Lower leg skin (tissue), 4 donors: ENCODE results near the gene ZBTB40. TPM values are rescaled to one million over a fixed set of nuclear protein-coding genes. Genes with fewer than 3 reads are reported as not detected.

Source experiments
- DNase-seq, 2 donors: peaks; one replicate each; pipeline ENCODE4 v3.0.0-alpha.2; 2019; ENCODE audit warnings: low spot score in 2 of 2
- H3K4me3 ChIP-seq: fragments of 200-600 bp; sonication (generic); 2 replicates; pipeline ENCODE4 v1.5.1; 2017; ENCODE audit warnings: mild to moderate bottlenecking, low read depth; ENCODE audit not compliant: poor library complexity, severe bottlenecking
- POLR2A ChIP-seq, 2 donors: fragments of 450-650 bp; IDR thresholded peaks; one replicate each; pipeline ENCODE4 v1.6.1; 2016 to 2017; ENCODE audit warnings: antibody characterized with exemption in 2 of 2, mild to moderate bottlenecking in 1 of 2, moderate library complexity in 1 of 2
- WGBS, 2 donors: methylation state at CpG; one replicate each; pipeline ENCODE4 v1.1.5; 2018; 5-methylcytosine and 5-hydroxymethylcytosine counted together
- intact Hi-C: fragments of 100-400 bp; cut with DNase I; formaldehyde crosslinking; loops from one replicate; pipeline ENCODE4 v1.15.0; 2023; ENCODE audit warnings: low total_unique reads
- total RNA-seq, 4 donors: library from RNA; depleted of rRNA; stranded (reverse); fragments of >200 nt; gene quantifications; one replicate each; pipeline ENCODE4 v1.1.0, GENCODE V29; 2016
- TF ChIP-seq, protein P1 (sequence below), 3 donors: fragments of 450-650 bp; IDR thresholded peaks; one replicate each; pipeline ENCODE4 v1.5.1; 2016; ENCODE audit warnings: antibody characterized with exemption in 3 of 3, mild to moderate bottlenecking in 3 of 3, moderate library complexity in 2 of 3

ZBTB40 gene
- total RNA-seq, 4 donors from 2014 or later: 7.5 to 13.3 (median 12.4) TPM

- DNase-seq: no peak
- intact Hi-C loops: no loop called here
- no peak overlapping the region for H3K4me3 ChIP-seq
- no peak for TF ChIP-seq POLR2A (IDR thresholded peaks at IDR 0.05)
- TF ChIP-seq, protein P1, sequence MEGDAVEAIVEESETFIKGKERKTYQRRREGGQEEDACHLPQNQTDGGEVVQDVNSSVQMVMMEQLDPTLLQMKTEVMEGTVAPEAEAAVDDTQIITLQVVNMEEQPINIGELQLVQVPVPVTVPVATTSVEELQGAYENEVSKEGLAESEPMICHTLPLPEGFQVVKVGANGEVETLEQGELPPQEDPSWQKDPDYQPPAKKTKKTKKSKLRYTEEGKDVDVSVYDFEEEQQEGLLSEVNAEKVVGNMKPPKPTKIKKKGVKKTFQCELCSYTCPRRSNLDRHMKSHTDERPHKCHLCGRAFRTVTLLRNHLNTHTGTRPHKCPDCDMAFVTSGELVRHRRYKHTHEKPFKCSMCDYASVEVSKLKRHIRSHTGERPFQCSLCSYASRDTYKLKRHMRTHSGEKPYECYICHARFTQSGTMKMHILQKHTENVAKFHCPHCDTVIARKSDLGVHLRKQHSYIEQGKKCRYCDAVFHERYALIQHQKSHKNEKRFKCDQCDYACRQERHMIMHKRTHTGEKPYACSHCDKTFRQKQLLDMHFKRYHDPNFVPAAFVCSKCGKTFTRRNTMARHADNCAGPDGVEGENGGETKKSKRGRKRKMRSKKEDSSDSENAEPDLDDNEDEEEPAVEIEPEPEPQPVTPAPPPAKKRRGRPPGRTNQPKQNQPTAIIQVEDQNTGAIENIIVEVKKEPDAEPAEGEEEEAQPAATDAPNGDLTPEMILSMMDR (IDR thresholded peaks at IDR 0.05): no peak
- WGBS, 2 donors: 15 to 21% methylated on average over 12 of the region's 12 CpGs
These were observed 96.3 kb downstream of the ZBTB40 start for GRCh38 chr1:22547818-22548462.

DNA sequence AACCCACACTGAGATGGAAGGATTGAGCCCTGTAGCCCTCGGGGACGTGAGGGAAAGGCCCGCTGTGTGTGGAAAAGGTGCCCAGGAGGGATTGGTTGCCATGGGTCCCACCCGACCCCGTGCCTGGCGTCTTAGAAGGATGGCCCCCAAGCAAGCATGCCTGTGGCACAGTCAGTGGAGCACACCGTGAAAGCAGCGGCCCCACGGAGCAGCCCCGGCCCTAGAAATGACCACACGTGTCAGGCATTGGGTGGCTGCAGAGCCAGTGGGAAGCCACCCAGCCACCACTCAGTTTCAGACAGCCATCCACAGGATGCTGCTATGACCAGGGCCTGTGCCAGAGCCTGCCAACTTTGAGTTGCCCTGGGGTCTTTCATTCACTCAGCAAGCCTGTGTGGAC, 98.4 kb downstream of the ZBTB40 start:
- no peak for DNase-seq
- TF ChIP-seq, protein P1 (IDR thresholded peaks at IDR 0.05): no peak
- no peak for TF ChIP-seq POLR2A (IDR thresholded peaks at IDR 0.05)
- intact Hi-C loops: no loop called here
- WGBS, 2 donors: 84 to 88% methylated on average over 5 to 11 of the region's 11 CpGs
- no peak overlapping the region for H3K4me3 ChIP-seq

DNA sequence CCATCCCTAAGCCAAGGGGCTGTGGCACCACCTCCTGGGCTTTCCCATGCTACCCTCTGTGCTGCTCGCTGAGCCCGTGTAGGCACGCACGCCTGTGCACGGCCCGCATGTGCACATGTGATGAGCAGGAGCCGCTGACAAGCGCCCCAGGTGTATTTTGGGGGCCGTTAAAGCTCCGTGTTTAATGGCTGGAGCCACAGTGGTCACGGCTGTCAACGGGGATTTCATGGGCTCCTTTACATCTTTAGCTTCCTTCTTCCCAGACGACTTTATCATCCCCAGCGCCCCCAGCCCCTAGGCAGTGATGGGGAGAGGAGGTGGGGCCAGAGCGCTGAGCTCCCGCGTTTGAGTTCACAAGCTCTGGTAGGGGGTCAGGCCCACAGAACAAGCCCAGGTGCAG, 99.9 kb downstream of the ZBTB40 start:
- TF ChIP-seq, protein P1 (IDR thresholded peaks at IDR 0.05): no peak
- TF ChIP-seq POLR2A (IDR thresholded peaks at IDR 0.05): no peak
- intact Hi-C loops: no loop called here
- H3K4me3 ChIP-seq: no peak overlapping the region
- DNase-seq: no peak
- 57 to 59% methylated on average over 15 to 17 of the region's 17 CpGs for WGBS, 2 donors

GRCh38 chr1:22552021-22552420, 100.4 kb downstream of the ZBTB40 start:
- no peak overlapping the region for H3K4me3 ChIP-seq
- intact Hi-C loops: no loop called here
- 56 to 80% methylated on average over 5 of the region's 5 CpGs for WGBS, 2 donors
- no peak for DNase-seq
- TF ChIP-seq POLR2A (IDR thresholded peaks at IDR 0.05): no peak
- TF ChIP-seq, protein P1 (IDR thresholded peaks at IDR 0.05): no peak

DNA sequence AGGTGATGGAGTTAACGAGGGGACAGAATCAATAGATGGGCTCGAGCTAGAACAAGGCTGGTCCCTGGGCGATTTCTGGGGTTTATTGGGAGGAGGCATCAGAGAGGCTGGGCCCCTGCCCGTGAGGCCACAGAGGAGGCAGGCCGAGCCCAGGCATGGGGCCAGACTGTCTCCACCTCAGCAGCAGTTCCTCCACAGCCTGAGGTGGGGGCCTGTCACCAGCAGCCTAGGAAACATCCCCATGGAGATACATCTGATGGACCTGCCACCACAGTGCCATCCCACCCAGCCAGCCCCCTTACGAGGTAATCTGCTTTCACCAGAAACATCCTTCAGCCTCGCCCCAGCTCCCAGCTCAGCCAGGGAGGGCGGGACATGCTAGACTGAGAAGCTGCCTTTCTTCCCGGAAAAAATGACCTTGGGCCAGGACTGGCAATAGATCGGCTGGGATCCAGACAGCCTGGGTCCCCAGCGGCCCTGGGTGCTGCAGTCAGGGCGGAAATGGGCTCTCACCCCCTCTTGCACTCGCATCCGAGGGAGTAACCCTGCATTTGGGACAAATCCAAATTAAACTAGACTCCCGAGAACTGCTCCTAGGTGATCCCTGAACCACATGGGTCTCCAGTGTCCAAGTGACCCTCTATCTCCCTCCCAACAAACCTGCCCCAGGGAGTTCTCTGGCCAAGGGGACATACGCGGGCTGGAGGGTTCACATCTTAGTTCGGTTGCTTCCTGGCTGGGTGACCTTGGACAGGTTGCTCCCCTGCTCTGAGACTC, 101.6 kb downstream of the ZBTB40 start:
- no peak for DNase-seq
- WGBS, 2 donors: 43 to 46% methylated on average over 16 to 18 of the region's 18 CpGs
- intact Hi-C loops: no loop called here
- H3K4me3 ChIP-seq: no peak overlapping the region
- TF ChIP-seq POLR2A (IDR thresholded peaks at IDR 0.05): no peak
- TF ChIP-seq, protein P1 (IDR thresholded peaks at IDR 0.05): no peak
